Activated CD8-positive, alpha-beta memory T cell treated with anti-CD3 and anti-CD28 coated beads, Interleukin-2, amount 50 U/mL, for 4 hours (primary cell): ENCODE measurements around the gene COQ9.
A peak's percentile ranks its signal among the peaks of the same experiment; 100 is the strongest.
"Not testable (repeated sequence)": the region's sequence is repeated elsewhere in the genome, so short reads cannot be mapped to it uniquely, and the experiment has no call there.

Experiments used
- DNase-seq: peaks from one replicate; pipeline ENCODE4 v3.0.0-alpha.2; 2020

Gene COQ9

GRCh38 chr16:57427307-57427706 is 20.0 kb upstream of the COQ9 start:
- no peak for DNase-seq

- no peak for DNase-seq
Observed at GRCh38 chr16:57427824-57428223, 19.5 kb upstream of the COQ9 start.

GRCh38 chr16:57430955-57431354 is 16.3 kb upstream of the COQ9 start:
- DNase-seq: no peak

GRCh38 chr16:57432505-57432904 is 14.8 kb upstream of the COQ9 start:
- no peak for DNase-seq

- DNase-seq: no peak
Observed at GRCh38 chr16:57432989-57433388, 14.3 kb upstream of the COQ9 start.

GRCh38 chr16:57434003-57434402 is 13.3 kb upstream of the COQ9 start:
- DNase-seq: no peak

- DNase-seq: no peak
Observed at GRCh38 chr16:57435838-57436237, 11.4 kb upstream of the COQ9 start.

GRCh38 chr16:57439947-57440346 is 7.3 kb upstream of the COQ9 start:
- DNase-seq: not testable (repeated sequence)

- not testable (repeated sequence) for DNase-seq
Observed at GRCh38 chr16:57440551-57440950, 6.7 kb upstream of the COQ9 start.

GRCh38 chr16:57444711-57445110 is 2.6 kb upstream of the COQ9 start:
- no peak for DNase-seq

- no peak for DNase-seq
Observed at GRCh38 chr16:57445510-57445909, 1.8 kb upstream of the COQ9 start.

GRCh38 chr16:57446531-57447185 is 621 bp upstream of the COQ9 start:
- no peak for DNase-seq

GRCh38 chr16:57452021-57452420 is 4.7 kb downstream of the COQ9 start:
- no peak for DNase-seq

GRCh38 chr16:57462209-57462977 is 15.1 kb downstream of the COQ9 start, which contains the start of gene POLR2C:
Gene POLR2C, plus strand, starts transcription at chr16:57462679. Its CDS starts 46 bp downstream, at chr16:57462725.
- peak; percentile 94 for DNase-seq

- no peak for DNase-seq
Observed at GRCh38 chr16:57462978-57463362, 15.7 kb downstream of the COQ9 start.

GRCh38 chr16:57464523-57464922 is 17.2 kb downstream of the COQ9 start:
- no peak for DNase-seq

GRCh38 chr16:57468346-57468745 is 21.1 kb downstream of the COQ9 start:
- no peak for DNase-seq

- DNase-seq: no peak
Observed at GRCh38 chr16:57469046-57469445, 21.8 kb downstream of the COQ9 start.

- no peak for DNase-seq
Observed at GRCh38 chr16:57469917-57470470, 22.7 kb downstream of the COQ9 start.

- DNase-seq: no peak
Observed at GRCh38 chr16:57470711-57471110, 23.4 kb downstream of the COQ9 start.

- no peak for DNase-seq
Observed at GRCh38 chr16:57471209-57471608, 23.9 kb downstream of the COQ9 start.

GRCh38 chr16:57471852-57472664 is 24.8 kb downstream of the COQ9 start:
- DNase-seq: no peak

- DNase-seq: no peak
Observed at GRCh38 chr16:57472665-57473060, 25.4 kb downstream of the COQ9 start.
